GM12892 (cell line): ENCODE measurements around the gene IFIH1.

Experiments used
- POLR2A ChIP-seq: IDR thresholded peaks from 2 replicates; pipeline ENCODE4 v1.6.1; 2011; ENCODE audit warnings: low read depth, low read length, control low read depth
- POLR2AphosphoS5 ChIP-seq: IDR thresholded peaks from 2 replicates; pipeline ENCODE4 v1.6.1; 2011; ENCODE audit warnings: low read depth, low read length, control low read depth
- TAF1 ChIP-seq: IDR thresholded peaks from 2 replicates; pipeline ENCODE4 v1.6.1; 2011; ENCODE audit warnings: low read depth, mild to moderate bottlenecking, control low read depth, low read length, borderline replicate concordance

- TF ChIP-seq POLR2AphosphoS5 (no peak), POLR2A (no peak), TAF1 (no peak)
Observed at GRCh38 chr2:162234620-162235462, 83.6 kb downstream of the IFIH1 start.
